Dendritic cell treated with granulocyte-macrophage colony-stimulating factor and Interleukin-4, amounts not matched to agents 40 ng/mL and 50 ng/mL, for 4 days (primary cell): ENCODE results near the gene P3H1.

Experiments used
- H3K27ac Mint-ChIP-seq: one replicate; pipeline ENCODE4 v1.8.0; 2022; ENCODE audit warnings: mild to moderate bottlenecking, mixed read lengths
- H3K27me3 Mint-ChIP-seq: one replicate; pipeline ENCODE4 v1.8.0; 2022; ENCODE audit warnings: mild to moderate bottlenecking, mixed read lengths
- H3K36me3 Mint-ChIP-seq: one replicate; pipeline ENCODE4 v1.8.0; 2022; ENCODE audit warnings: low read depth, mixed read lengths
- H3K4me1 Mint-ChIP-seq: one replicate; pipeline ENCODE4 v1.8.0; 2022; ENCODE audit warnings: low read depth, mixed read lengths
- H3K4me3 Mint-ChIP-seq: one replicate; pipeline ENCODE4 v1.8.0; 2022; ENCODE audit warnings: mild to moderate bottlenecking, moderate library complexity, mixed read lengths
- H3K9me3 Mint-ChIP-seq: one replicate; pipeline ENCODE4 v1.8.0; 2022; ENCODE audit warnings: mixed read lengths
- intact Hi-C: fragments of 100-400 bp; cut with micrococcal nuclease; formaldehyde crosslinking; loops from one replicate; pipeline ENCODE4 v1.15.0; 2022

Gene P3H1

DNA sequence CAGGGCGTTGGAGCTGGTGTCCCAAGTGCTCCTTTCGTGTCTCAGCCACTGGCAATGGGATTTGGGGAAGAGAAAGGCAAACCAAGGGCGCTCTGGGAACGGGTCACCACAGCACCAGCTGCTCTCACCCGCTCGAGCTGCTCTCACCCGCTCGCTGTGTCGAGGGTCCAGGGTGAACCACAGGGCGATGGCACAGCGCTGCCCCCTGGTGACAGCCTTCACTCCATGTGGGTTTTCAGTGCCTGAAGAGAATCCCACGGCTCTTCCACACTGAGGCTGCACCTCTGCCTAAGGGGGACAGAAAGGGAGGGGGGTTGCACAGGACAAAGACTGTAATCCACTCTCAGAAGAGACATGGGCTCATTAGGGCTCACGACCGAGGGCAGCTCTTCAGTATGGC, 19.7 kb downstream of the P3H1 start:
- H3K27ac Mint-ChIP-seq = no peak overlapping the region
- H3K4me3 Mint-ChIP-seq = no peak overlapping the region
- H3K27me3 Mint-ChIP-seq = no peaks in the 10 kb centered on the region
- intact Hi-C loops = loop anchor here (1.0 kb wide), 1 partner anchor 169 kb away; no protein-coding TSS in a partner anchor
- H3K36me3 Mint-ChIP-seq = peaks cover 57% of the 10 kb centered on the region
- peaks cover 28% of the 10 kb centered on the region for H3K4me1 Mint-ChIP-seq
- H3K9me3 Mint-ChIP-seq = peaks cover 7% of the 10 kb centered on the region

DNA sequence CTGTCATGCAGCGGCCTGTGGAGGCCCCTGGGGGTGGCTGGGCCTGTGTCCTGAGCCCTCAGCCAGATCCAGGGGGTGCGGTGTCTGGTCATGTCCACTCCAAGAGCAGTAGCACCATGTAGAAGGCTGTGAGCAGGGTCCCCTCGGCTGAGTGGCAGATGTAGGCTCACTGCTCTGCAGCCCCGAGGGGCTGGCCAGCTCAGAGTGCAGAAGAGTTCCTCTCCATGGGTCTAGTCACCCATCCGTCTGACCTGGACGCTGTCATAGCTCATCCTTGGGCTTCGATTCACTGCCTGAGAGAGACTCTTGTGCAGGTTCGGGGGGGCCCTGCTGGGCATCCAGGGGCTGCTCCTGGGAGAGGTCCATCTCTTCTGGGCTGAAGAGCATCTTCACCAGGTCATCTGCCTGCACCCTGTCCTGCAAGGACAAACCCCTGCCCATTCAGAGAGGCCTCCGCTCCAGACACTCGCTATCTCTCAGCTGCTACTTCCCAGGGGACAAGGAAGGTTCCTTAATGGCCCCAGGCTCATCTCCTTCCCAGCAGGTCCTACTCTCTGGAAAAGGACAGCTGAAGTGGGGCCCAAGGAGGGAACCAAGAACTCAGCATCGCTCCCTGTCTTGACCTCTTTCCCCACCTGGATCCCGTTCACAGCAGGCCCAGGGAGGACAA, 20.3 kb downstream of the P3H1 start:
- H3K27ac Mint-ChIP-seq = no peak overlapping the region
- intact Hi-C loops = loop anchor here (1.0 kb wide), 1 partner anchor 168 kb away; no protein-coding TSS in a partner anchor
- no peaks in the 10 kb centered on the region for H3K27me3 Mint-ChIP-seq
- H3K36me3 Mint-ChIP-seq = peaks cover 51% of the 10 kb centered on the region
- peaks cover 27% of the 10 kb centered on the region for H3K4me1 Mint-ChIP-seq
- H3K9me3 Mint-ChIP-seq = peaks cover 2% of the 10 kb centered on the region
- H3K4me3 Mint-ChIP-seq = no peak overlapping the region

- Mint-ChIP-seq H3K27ac (no peak overlapping the region), H3K36me3 (peaks cover 48% of the 10 kb centered on the region), H3K4me1 (peaks cover 27% of the 10 kb centered on the region), H3K9me3 (no peaks in the 10 kb centered on the region), H3K4me3 (no peak overlapping the region), H3K27me3 (no peaks in the 10 kb centered on the region)
- intact Hi-C loops = no loop called here
Measured at GRCh38 chr1:42745851-42746250, 21.0 kb downstream of the P3H1 start.

GRCh38 chr1:42744148-42744413, 22.7 kb downstream of the P3H1 start:
- Mint-ChIP-seq H3K27me3 (no peaks in the 10 kb centered on the region), H3K36me3 (peaks cover 35% of the 10 kb centered on the region), H3K4me1 (peaks cover 18% of the 10 kb centered on the region), H3K4me3 (no peak overlapping the region), H3K9me3 (no peaks in the 10 kb centered on the region), H3K27ac (no peak overlapping the region)
- intact Hi-C loops = no loop called here

DNA sequence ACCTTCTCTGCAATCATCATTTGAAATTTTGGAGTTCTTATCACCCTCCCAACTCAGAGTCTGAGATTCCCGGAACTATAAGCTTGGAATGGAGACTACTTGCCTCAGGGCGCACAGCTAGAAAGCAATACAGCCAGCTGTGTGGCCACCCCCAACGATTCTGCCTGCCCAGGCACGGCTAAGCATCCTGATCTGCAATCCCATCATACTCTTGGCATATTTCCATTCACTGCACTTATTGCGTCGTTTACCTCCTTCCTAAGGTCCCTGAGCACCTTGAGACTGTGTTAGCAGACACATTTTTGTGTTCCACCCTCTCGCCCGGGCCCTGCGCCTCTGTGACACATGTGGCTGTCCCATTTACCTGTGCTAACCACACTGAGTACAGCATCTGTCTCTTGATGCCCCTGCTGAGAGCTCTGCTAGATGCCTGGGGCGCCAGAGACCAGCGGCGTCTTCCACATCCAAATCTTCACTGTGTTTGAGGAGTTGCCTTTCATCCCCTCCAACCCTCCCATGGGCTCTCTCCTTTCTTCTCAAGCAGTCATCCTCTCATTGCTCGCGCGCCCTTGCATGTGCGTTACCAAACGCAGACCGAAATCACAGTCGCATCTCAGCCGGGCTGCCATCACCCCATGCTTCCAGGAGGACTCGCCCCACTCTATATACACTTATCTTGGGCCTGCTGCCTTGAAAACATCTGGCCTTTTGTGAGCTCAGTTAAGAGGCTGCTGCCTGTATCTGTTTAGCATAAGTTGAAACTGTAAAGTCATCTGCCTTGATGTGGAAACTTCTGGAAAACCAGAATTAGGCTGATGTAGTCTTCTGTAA, 23.3 kb downstream of the P3H1 start:
- intact Hi-C loops = no loop called here

DNA sequence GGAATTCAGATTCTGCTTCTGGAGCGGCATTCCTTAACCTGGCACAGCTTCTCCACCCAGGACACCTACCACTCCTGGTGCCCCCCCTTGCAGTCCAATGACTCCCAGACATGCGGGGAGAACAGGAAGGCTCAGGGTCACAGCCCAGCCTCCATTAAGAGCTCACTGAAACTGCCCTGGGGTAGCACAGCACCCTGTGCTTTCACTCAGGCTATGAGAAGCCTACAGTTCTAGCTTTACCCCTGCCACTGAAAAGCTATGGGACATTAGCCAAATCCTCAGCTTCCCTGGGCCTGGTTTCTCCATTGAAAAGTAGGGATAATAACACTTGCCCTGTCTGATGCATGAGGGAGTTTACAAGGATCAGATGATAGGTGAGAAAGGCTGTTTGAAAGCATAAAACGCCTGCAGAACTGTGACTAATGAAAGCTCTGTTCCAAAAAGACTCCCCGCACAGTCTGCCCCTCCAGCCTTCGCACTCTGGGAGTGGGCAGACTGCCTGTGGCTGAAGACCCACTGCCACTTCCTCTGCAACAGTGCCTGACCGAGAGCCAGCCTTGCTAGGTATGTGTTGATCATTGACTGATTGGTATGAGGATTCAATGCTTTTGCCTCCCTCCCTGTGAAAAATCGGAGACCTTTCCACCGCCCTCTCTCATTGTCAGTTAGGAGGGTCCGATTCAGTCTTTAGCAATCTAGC, 24.1 kb downstream of the P3H1 start:
- Mint-ChIP-seq H3K9me3 (no peaks in the 10 kb centered on the region), H3K27ac (no peak overlapping the region), H3K27me3 (no peaks in the 10 kb centered on the region), H3K36me3 (peaks cover 26% of the 10 kb centered on the region), H3K4me3 (no peak overlapping the region), H3K4me1 (peaks cover 14% of the 10 kb centered on the region)
- intact Hi-C loops = no loop called here

More for the DNA sequence above, 23.3 kb downstream of the P3H1 start:
- Mint-ChIP-seq H3K27ac (no peak overlapping the region), H3K4me3 (no peak overlapping the region), H3K27me3 (no peaks in the 10 kb centered on the region), H3K36me3 (peaks cover 33% of the 10 kb centered on the region), H3K9me3 (no peaks in the 10 kb centered on the region), H3K4me1 (peaks cover 15% of the 10 kb centered on the region)

DNA sequence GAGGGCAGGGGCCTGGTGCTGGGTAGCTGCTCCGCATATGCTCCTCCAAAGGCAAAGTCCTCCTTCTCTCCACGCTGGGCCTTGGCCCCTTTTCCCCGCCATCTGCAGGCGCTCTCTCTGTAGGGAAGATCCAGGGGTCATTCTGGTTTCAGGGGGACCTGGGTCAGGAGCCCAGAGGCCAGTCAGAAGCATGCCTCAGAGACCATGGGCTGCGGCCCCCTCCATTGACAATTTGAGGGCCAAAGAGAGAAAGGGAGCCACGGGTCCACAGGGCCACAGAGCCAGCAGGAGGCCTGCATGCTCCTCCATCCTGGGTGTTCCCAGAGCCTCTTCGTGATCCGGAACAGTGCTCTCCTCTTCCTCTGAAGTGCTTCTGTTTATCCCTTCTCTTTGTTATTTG, 24.7 kb downstream of the P3H1 start:
- Mint-ChIP-seq H3K9me3 (no peaks in the 10 kb centered on the region), H3K27ac (no peak overlapping the region), H3K36me3 (peaks cover 21% of the 10 kb centered on the region), H3K4me1 (peaks cover 19% of the 10 kb centered on the region), H3K4me3 (no peak overlapping the region), H3K27me3 (no peaks in the 10 kb centered on the region)
- intact Hi-C loops = no loop called here

- Mint-ChIP-seq H3K4me1 (peaks cover 23% of the 10 kb centered on the region), H3K27me3 (no peaks in the 10 kb centered on the region), H3K9me3 (no peaks in the 10 kb centered on the region), H3K4me3 (no peak overlapping the region), H3K36me3 (peaks cover 16% of the 10 kb centered on the region), H3K27ac (no peak overlapping the region)
- intact Hi-C loops = no loop called here
Measured at GRCh38 chr1:42741706-42742105, 25.1 kb downstream of the P3H1 start.

DNA sequence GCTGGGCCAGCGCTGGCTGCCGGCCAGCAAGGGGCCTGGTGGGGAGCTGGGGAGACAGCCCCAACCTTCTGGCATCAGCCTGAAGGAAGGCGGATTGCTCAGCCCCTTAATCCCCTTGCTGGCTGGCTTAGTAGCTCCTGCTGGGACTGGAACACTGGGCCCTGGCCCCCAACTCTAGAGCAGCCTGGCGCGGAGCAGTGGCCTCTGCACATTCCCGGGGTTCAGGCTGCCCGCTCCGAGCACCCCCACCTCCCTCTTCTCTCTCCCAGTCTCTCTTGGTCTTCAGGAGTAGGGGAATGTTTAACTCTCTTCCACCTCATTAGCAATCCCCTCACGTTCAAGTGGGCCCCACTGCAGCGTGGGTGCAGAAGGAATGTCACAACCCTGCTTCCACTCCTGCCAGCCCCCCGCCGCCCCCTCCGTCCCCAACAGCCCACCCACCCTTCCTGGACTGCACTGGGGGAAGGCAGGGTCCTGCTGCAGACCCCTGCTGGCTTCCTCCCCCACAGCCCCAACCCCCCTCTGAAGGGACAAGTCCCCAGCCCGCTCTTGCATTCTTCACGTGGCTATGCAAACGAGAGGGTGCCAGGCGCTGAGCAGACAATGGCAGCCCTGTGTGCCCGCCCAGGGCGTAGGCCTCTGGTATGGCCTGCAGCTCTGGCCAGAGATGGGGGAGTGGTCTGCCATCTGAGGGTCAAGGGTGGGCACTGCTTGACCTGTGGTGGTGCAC, 25.8 kb downstream of the P3H1 start:
- H3K4me1 Mint-ChIP-seq = peaks cover 30% of the 10 kb centered on the region
- H3K4me3 Mint-ChIP-seq = no peak overlapping the region
- intact Hi-C loops = no loop called here
- no peaks in the 10 kb centered on the region for H3K27me3 Mint-ChIP-seq
- H3K36me3 Mint-ChIP-seq = peaks cover 9% of the 10 kb centered on the region
- peak overlapping the region; percentile 62 for H3K27ac Mint-ChIP-seq
- H3K9me3 Mint-ChIP-seq = no peaks in the 10 kb centered on the region

DNA sequence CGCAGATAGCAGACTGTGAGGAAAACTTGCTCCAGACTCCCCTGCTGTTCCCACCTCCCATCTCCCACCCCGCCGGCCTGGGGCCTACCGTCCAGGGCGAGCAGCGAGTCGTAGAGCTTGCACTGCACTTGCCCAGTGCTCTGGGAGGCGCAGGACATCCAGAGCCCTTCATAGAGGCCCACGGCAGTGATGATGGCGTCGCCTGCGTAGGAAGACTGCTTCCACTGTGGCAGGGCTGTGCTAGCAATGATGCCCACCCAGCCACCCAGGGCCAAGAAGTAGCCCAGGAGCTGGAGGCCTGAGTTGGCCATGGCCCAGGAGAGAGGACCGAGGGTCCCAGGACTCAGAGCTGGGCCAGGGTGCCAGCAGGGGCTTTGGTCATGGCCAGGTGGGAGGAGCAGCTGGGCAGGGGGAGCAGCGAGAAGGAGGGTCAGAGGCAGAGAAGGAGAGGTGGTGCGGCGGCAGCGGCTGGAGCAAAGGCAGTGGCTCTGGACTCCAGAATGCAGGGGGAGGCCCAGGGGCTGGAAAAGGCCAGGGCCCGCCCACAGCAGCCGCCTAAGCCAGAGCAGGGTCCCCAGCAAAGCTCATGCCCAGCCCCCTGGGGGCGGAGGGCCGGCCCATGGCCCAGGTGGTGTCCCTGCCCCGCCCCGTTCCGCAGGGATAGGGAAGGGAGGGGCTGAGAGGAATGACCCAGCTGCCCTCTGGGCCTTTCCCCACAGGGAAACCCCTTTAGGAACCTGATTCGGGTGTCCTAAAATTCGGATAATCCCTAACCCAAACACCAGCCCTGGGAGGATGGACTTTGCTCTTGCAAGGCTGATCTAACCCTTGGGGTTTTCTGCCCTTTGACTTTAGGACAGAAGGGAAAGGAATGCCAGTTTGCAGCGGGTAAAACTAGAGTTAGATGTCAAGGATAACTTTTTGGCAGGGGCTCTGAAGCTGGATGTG, 26.8 kb downstream of the P3H1 start, which contains the start of gene CLDN19:
Gene CLDN19, minus strand, starts transcription at position 484 of the 948 bp plus-strand sequence. Its CDS starts 173 bp downstream, at position 311.
- intact Hi-C loops = no loop called here
- Mint-ChIP-seq H3K9me3 (no peaks in the 10 kb centered on the region), H3K27me3 (no peaks in the 10 kb centered on the region), H3K36me3 (no peaks in the 10 kb centered on the region), H3K27ac (peak within 1 kb of the TSS; percentile 62), H3K4me1 (peaks cover 33% of the 10 kb centered on the region), H3K4me3 (no peak within 1 kb of the TSS)

DNA sequence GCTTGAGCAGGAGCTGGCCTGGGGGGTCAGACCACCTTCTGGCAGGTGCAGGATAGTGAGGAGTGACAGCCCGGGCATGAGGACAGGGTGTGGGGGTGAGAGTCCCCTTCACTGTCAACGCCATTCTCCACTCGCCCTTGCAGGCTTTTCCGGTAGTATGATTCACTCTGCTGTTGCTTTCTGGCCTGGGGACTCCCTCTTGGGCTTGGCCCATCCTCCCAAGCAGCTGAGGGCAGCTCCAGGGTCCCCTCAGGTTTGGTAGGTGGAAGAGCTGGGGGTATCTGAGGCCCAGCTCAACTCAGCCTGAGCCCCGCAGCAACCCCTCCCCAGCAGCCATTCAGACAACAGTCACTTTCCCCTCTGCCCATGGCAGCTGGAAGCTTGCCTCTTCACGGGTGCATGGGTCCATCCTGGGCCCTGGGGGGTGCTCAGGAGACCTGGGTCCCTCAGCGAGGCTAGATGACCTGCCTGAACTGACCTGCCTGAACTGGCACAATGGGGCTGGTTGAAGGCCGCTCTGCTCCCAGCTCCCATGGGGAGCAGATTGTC, 28.1 kb downstream of the P3H1 start:
- Mint-ChIP-seq H3K4me3 (no peak overlapping the region), H3K36me3 (no peaks in the 10 kb centered on the region), H3K27ac (peak overlapping the region; percentile 82), H3K9me3 (no peaks in the 10 kb centered on the region), H3K4me1 (peaks cover 33% of the 10 kb centered on the region), H3K27me3 (no peaks in the 10 kb centered on the region)
- intact Hi-C loops = no loop called here

DNA sequence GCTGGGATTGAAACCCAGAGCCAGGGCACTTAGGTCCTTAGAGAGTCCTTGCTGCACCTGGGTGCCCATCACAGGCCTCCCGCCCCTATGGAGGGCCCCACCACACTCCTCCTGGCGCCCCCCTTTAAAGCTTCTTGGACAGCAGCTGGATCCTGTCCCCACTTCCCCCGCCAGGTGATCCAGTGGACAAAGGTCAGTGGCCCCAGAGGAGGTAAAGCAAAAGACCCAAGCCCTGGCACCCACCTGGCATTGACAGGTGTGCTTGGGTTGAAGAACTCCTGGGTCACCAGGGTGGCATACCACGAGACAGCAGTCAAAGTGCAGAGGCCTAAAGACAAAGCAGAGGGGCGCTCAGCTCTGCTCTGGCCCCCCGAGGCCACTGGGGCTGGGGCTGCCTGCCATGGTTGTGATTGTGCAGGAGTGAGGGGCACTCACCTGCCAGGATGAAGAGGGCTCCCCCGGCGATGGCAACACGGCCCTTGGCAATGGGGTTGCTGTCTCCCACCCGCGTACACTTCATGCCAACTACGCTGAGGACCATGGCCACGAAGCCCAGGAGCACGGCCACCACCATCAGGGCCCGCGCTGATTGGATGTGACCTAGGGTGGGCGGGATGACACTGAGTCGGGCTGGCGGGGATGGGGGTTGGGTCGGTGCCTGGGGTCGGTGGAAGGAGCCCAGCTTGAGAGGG, 28.7 kb downstream of the P3H1 start:
- H3K27ac Mint-ChIP-seq = peak overlapping the region; percentile 82
- intact Hi-C loops = no loop called here
- no peaks in the 10 kb centered on the region for H3K36me3 Mint-ChIP-seq
- no peak overlapping the region for H3K4me3 Mint-ChIP-seq
- H3K27me3 Mint-ChIP-seq = no peaks in the 10 kb centered on the region
- H3K4me1 Mint-ChIP-seq = peaks cover 33% of the 10 kb centered on the region
- H3K9me3 Mint-ChIP-seq = no peaks in the 10 kb centered on the region
